T follicular helper cell (primary cell): ENCODE measurements around the gene TBC1D2B.
A peak's percentile ranks its signal among the peaks of the same experiment; 100 is the strongest.
"Not testable (repeated sequence)": the region's sequence is repeated elsewhere in the genome, so short reads cannot be mapped to it uniquely, and the experiment has no call there.

ENCODE experiments used
- DNase-seq: peaks from one replicate; pipeline ENCODE4 v3.0.0-alpha.2; 2020; ENCODE audit warnings: low read depth

TBC1D2B gene

GRCh38 chr15:77974416-77975331 is 102.8 kb downstream of the TBC1D2B start:
- no peak for DNase-seq

GRCh38 chr15:77974098-77974414 is 103.5 kb downstream of the TBC1D2B start:
- DNase-seq: no peak

GRCh38 chr15:77973273-77974097 is 104.0 kb downstream of the TBC1D2B start:
- DNase-seq: not testable (repeated sequence)

GRCh38 chr15:77972706-77973105 is 104.8 kb downstream of the TBC1D2B start:
- not testable (repeated sequence) for DNase-seq

- DNase-seq: not testable (repeated sequence)
Measured at GRCh38 chr15:77971875-77972274, 105.6 kb downstream of the TBC1D2B start.

- DNase-seq: not testable (repeated sequence)
Measured at GRCh38 chr15:77970813-77971360, 106.6 kb downstream of the TBC1D2B start.

- no peak for DNase-seq
Measured at GRCh38 chr15:77969055-77969454, 108.5 kb downstream of the TBC1D2B start.

- no peak for DNase-seq
Measured at GRCh38 chr15:77967798-77968197, 109.7 kb downstream of the TBC1D2B start.

GRCh38 chr15:77967235-77967615 is 110.3 kb downstream of the TBC1D2B start:
- not testable (repeated sequence) for DNase-seq

- DNase-seq: peak; percentile 16
Measured at GRCh38 chr15:77966540-77967234, 110.8 kb downstream of the TBC1D2B start.

GRCh38 chr15:77964193-77964592 is 113.3 kb downstream of the TBC1D2B start:
- DNase-seq: no peak

GRCh38 chr15:77959432-77959879 is 118.1 kb downstream of the TBC1D2B start:
- peak; percentile 58 for DNase-seq

GRCh38 chr15:77958716-77959431 is 118.6 kb downstream of the TBC1D2B start:
- not testable (repeated sequence) for DNase-seq

- not testable (repeated sequence) for DNase-seq
Measured at GRCh38 chr15:77958021-77958420, 119.5 kb downstream of the TBC1D2B start.

GRCh38 chr15:77953926-77954325 is 123.6 kb downstream of the TBC1D2B start:
- not testable (repeated sequence) for DNase-seq

GRCh38 chr15:77952928-77953446 is 124.5 kb downstream of the TBC1D2B start:
- DNase-seq: not testable (repeated sequence)

GRCh38 chr15:77951105-77951786 is 126.3 kb downstream of the TBC1D2B start:
- not testable (repeated sequence) for DNase-seq

GRCh38 chr15:77950470-77950869 is 127.0 kb downstream of the TBC1D2B start:
- not testable (repeated sequence) for DNase-seq

- DNase-seq: no peak
Measured at GRCh38 chr15:77945566-77945965, 131.9 kb downstream of the TBC1D2B start.
